HepG2 (cell line): ENCODE data around the gene SP4. TPM values are rescaled to one million over a fixed set of nuclear protein-coding genes. Genes with fewer than 3 reads are reported as not detected.
A peak's percentile ranks its signal among the peaks of the same experiment; 100 is the strongest.

Experiments
- ARID5B ChIP-seq: IDR thresholded peaks from 2 replicates; pipeline ENCODE4 v1.4.0; 2020; ENCODE audit warnings: mild to moderate bottlenecking, missing genetic modification reagents
- ARNT2 ChIP-seq: sonication (generic); formaldehyde crosslinking; IDR thresholded peaks from 2 replicates; pipeline ENCODE4 v1.8.0; 2022; ENCODE audit warnings: mild to moderate bottlenecking, low read depth, missing genetic modification reagents, moderate library complexity
- ATF1 ChIP-seq: IDR thresholded peaks from 2 replicates; pipeline ENCODE4 v1.6.1; 2016; ENCODE audit warnings: mild to moderate bottlenecking, control low read depth
- BORCS8-MEF2B ChIP-seq: sonication (generic); formaldehyde crosslinking; IDR thresholded peaks from 2 replicates; pipeline ENCODE4 v1.8.0; 2022; ENCODE audit warnings: mild to moderate bottlenecking, missing genetic modification reagents
- HNRNPL ChIP-seq: fragments of 200-400 bp; formaldehyde crosslinking; IDR thresholded peaks from 2 replicates; pipeline ENCODE4 v1.6.1; 2017; ENCODE audit warnings: mild to moderate bottlenecking, low read depth, low read length
- HNRNPLL ChIP-seq: fragments of 200-400 bp; formaldehyde crosslinking; IDR thresholded peaks from 2 replicates; pipeline ENCODE4 v1.6.1; 2017; ENCODE audit warnings: mild to moderate bottlenecking, low read depth, low read length; ENCODE audit not compliant: poor library complexity, severe bottlenecking
- LRRFIP1 ChIP-seq: sonication (generic); formaldehyde crosslinking; conservative IDR thresholded peaks from 2 replicates; pipeline ENCODE4 v1.4.0; 2020; ENCODE audit warnings: missing genetic modification reagents
- MAX ChIP-seq: IDR thresholded peaks from 2 replicates; pipeline ENCODE4 v1.6.1; 2012; ENCODE audit warnings: inconsistent platforms
- MAZ ChIP-seq, 2 experiments: sonication (generic) in 1 of 2; formaldehyde crosslinking in 1 of 2; IDR thresholded peaks; 2 replicates each; pipeline versions ENCODE4 v1.5.0 to v1.6.1; 2012 to 2020; ENCODE audit warnings: low read depth in 2 of 2, mild to moderate bottlenecking in 2 of 2, borderline replicate concordance in 1 of 2, improper control_type of control experiment in 1 of 2, low read length in 1 of 2, missing genetic modification reagents in 1 of 2, moderate library complexity in 1 of 2
- NCOA5 ChIP-seq: sonication (generic); formaldehyde crosslinking; IDR thresholded peaks from 2 replicates; pipeline ENCODE4 v1.4.0; 2020; ENCODE audit warnings: missing genetic modification reagents
- REPIN1 ChIP-seq: sonication (generic); formaldehyde crosslinking; IDR thresholded peaks from 2 replicates; pipeline ENCODE4 v1.8.0; 2022; ENCODE audit warnings: missing genetic modification reagents, low read depth, mild to moderate bottlenecking, borderline replicate concordance
- TARDBP ChIP-seq: sonication (generic); formaldehyde crosslinking; IDR thresholded peaks from 2 replicates; pipeline ENCODE4 v1.8.0; 2022; ENCODE audit warnings: mild to moderate bottlenecking, missing genetic modification reagents
- TEAD3 ChIP-seq: optimal IDR thresholded peaks from 2 replicates; pipeline ENCODE3; 2016; ENCODE audit warnings: borderline replicate concordance
- ZBTB38 ChIP-seq: sonication (generic); formaldehyde crosslinking; IDR thresholded peaks from 2 replicates; pipeline ENCODE4 v1.5.1; 2020; ENCODE audit warnings: mild to moderate bottlenecking, missing genetic modification reagents
- ZFX ChIP-seq: sonication (generic); formaldehyde crosslinking; IDR thresholded peaks from 2 replicates; pipeline ENCODE4 v1.4.0; 2020; ENCODE audit warnings: mild to moderate bottlenecking, low read depth, missing genetic modification reagents, moderate library complexity
- ZNF136 ChIP-seq: sonication (generic); formaldehyde crosslinking; IDR thresholded peaks from 2 replicates; pipeline ENCODE4 v1.8.1; 2022; ENCODE audit warnings: low read depth, mild to moderate bottlenecking, moderate library complexity, missing genetic modification reagents
- ZNF280D ChIP-seq: sonication (generic); formaldehyde crosslinking; IDR thresholded peaks from 2 replicates; pipeline ENCODE4 v1.5.1; 2020; ENCODE audit warnings: mild to moderate bottlenecking, missing genetic modification reagents
- ZNF557 ChIP-seq: sonication (generic); formaldehyde crosslinking; IDR thresholded peaks from 2 replicates; pipeline ENCODE4 v1.4.0; 2020; ENCODE audit warnings: missing genetic modification reagents
- ZNF790 ChIP-seq: sonication (generic); formaldehyde crosslinking; IDR thresholded peaks from 2 replicates; pipeline ENCODE4 v1.8.0; 2022; ENCODE audit warnings: missing genetic modification reagents, mild to moderate bottlenecking, borderline replicate concordance
- polyA plus RNA-seq, 8 experiments: library from polyadenylated mRNA; depleted of rRNA in 3 of 8; stranded (reverse) in 7 of 8; unstranded in 1 of 8; fragments of >200 nt; fragmentation: Illumina TruSeq in 4 of 8; extraction: Trizol in 4 of 8; gene quantifications; 2 replicates each; pipeline versions ENCODE4 v1.2.1 to v1.2.3, GENCODE V29; 2011 to 2016; ENCODE audit warnings: low read depth in 4 of 8, missing spikeins in 1 of 8, mixed read lengths in 1 of 8; ENCODE audit not compliant: insufficient read depth in 1 of 8
- total RNA-seq, 5 experiments: library from RNA; depleted of rRNA; stranded (reverse); fragments of >200 nt; fragmentation: Illumina TruSeq; extraction: Trizol; gene quantifications; 2 replicates each; pipeline ENCODE4 v1.2.3, GENCODE V29; 2016; ENCODE audit warnings: low read depth in 1 of 5

The SP4 gene
- total and polyA plus RNA-seq, 2 of the 13 experiments (the other 11 are each of a cell fraction or from before 2014, with no cell fraction given) = 2.7 to 4.8 TPM

- 0 out of 2 replicates have a peak, but pooled peaks have one; percentile 35 for TF ChIP-seq ZBTB38 (CRISPR knock-in tag)
- peak; percentile 43; the same call in 1 of the 2 replicates for TF ChIP-seq ARID5B (CRISPR knock-in tag)
- TF ChIP-seq TEAD3 (CRISPR knock-in tag) = peak; percentile 38
- TF ChIP-seq HNRNPL = 0 out of 2 replicates have a peak, but pooled peaks have one; percentile 6
- peak; percentile 75 for TF ChIP-seq MAZ (IDR thresholded peaks at IDR 0.05; ENCODE audit: borderline replicate concordance, low read depth, low read length)
- TF ChIP-seq MAZ (CRISPR knock-in tag; IDR thresholded peaks at IDR 0.05; ENCODE audit: low read depth) = peak; percentile 86
- TF ChIP-seq ATF1 (CRISPR knock-in tag) = peak; percentile 84
- 0 out of 2 replicates have a peak, but pooled peaks have one; percentile 25 for TF ChIP-seq ARNT2 (CRISPR knock-in tag)
- no peak for TF ChIP-seq ZNF790 (CRISPR knock-in tag)
- TF ChIP-seq MAX = peak; percentile 93
- no peak for TF ChIP-seq TARDBP (CRISPR knock-in tag)
- TF ChIP-seq ZFX (CRISPR knock-in tag) = peak; percentile 78
- no peak for TF ChIP-seq LRRFIP1
- peak; percentile 56; the same call in 1 of the 2 replicates for TF ChIP-seq ZNF280D (CRISPR knock-in tag)
- TF ChIP-seq ZNF557 (CRISPR knock-in tag) = peak; percentile 18; the same call in 1 of the 2 replicates
- no peak; the same call in 1 of the 2 replicates for TF ChIP-seq REPIN1 (CRISPR knock-in tag)
- TF ChIP-seq ZNF136 (CRISPR knock-in tag) = peak; percentile 65; the same call in 1 of the 2 replicates
- TF ChIP-seq HNRNPLL = peak; percentile 73
- TF ChIP-seq BORCS8-MEF2B (CRISPR knock-in tag) = 0 out of 2 replicates have a peak, but pooled peaks have one; percentile 58
- TF ChIP-seq NCOA5 (CRISPR knock-in tag) = no peak
Measured at GRCh38 chr7:21427182-21427870, 557 bp upstream of the SP4 start (continued).
